GM18505 (cell line): Measurements from ENCODE around the gene PIGP.
"Not testable (repeated sequence)": the region's sequence is repeated elsewhere in the genome, so short reads cannot be mapped to it uniquely, and the experiment has no call there.

Experiments
- ATAC-seq: cut with Tn5 transposase; IDR thresholded peaks from one replicate; pipeline ENCODE4 v1.9.1; 2021; ENCODE audit not compliant: unreplicated experiment
- POLR2A ChIP-seq: IDR thresholded peaks from 4 replicates; pipeline ENCODE4 v1.6.1; 2011; ENCODE audit warnings: borderline replicate concordance; ENCODE audit not compliant: insufficient read depth, insufficient read length; ENCODE audit errors: extremely low read depth

Gene PIGP

GRCh38 chr21:37072988-37073416 is at the start of gene PIGP, which contains the start of gene TTC3:
Gene PIGP (minus strand): TSS chr21:37073071. CDS start chr21:37072515, 556 bp downstream.
Gene TTC3 (plus strand): TSS chr21:37073254. CDS start chr21:37087258, 14,004 bp downstream.
- peak; percentile 77 for TF ChIP-seq POLR2A
- peak; percentile 68 for ATAC-seq

DNA sequence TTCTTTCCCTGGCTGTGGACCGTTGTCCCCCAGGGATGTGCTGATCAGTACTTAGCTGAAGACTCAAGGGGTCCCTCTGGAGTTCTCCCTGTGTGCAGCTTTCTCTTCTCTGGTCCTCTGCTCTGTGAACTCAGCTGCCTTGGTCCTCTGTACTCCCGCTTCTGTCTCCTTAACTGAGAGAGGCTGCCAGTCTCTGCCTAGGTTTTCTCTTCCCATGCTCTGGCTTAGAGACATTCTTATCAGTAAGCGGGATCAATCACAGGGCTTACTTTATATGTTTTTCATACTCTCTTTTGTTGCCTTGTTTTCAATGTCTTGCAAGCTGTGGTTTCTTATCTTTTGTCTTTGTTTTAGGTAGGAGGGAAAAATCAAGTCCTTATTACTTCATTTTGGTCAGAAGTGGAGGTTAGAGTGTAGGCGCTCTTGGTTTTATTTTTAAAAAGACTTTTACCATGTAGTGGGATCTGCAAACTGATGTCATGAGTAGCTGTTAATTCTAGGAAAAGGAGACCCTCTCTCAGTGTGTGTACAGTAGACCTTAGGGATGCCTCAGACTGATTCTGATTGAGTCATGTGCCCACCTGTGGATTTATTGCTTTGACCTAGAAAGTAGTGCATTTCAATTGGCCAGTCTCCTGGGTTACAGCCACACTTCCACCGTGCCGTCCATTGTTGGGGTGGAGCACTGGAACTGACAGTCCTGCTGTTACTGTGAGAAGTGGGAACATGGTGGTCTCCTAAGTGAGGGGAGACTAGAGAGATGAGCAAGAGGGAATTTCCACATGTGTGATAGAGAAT is 46.7 kb upstream of the PIGP start:
- ATAC-seq: no peak
- TF ChIP-seq POLR2A: no peak

DNA sequence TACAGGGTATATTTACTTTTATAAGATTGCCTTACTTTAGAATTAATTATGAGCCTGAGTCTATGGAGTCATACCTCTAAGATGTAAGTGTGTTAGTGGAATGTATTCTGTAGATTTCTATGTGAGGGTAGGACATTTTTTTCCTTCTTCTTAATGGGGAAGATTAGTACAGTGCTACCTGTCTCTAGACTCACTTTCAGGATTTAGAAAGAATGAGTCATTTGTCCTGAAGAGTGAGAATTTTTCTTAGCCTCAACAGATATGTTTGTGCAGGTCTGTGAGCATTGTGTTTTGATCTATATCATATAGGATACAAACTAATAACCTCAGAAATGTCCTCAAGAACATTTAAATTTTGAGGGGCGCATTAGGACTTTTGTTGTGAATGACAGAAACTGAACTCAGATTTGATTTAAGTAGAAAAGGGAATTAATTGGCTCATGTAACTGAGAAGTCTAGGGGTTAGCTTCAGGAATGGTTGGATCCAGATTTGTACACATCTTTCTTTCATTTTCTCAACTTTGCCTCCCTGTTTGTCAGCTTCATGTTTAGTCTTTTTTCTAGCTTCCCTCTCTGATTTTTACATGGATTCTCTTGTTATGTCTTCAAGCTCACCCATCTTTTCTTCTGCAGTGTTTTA is 45.4 kb upstream of the PIGP start:
- no peak for ATAC-seq
- TF ChIP-seq POLR2A: no peak

DNA sequence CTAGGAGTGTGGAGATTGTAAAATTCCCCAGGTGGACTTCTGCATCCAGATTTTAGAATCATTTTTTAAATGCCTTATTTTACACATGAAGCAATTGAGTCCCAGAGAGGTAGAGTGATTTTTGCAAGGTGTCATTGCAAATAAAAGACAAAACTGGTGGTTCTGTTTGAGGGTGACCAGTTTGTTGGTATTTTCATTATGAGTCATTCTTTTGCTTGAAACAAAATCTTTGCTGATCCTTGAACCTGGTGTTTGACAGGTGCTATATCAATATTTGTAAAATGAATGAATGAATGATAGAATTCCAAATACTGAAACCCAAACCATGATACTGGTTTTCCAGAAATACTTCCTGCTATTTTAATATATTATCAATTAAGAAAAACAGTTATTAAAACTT is 44.3 kb upstream of the PIGP start:
- TF ChIP-seq POLR2A: no peak
- no peak for ATAC-seq

DNA sequence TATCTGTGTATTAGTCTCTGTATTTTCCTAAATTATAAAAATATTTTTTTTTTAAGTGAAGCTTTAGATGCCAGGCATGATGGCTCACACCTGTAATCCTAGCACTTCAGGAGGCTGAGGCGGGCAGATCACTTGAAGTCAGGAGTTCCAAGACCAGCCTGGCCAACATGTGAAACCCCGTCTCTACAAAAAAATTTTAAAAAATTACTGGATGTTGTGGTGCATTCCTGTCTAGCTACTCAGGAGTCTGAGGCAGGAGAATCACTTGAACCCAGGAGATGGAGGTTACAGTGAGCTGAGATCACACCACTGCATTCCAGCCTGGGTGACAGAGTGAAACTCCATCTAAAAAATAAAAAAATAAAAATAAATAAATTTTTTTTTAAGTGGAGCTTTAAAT is 43.6 kb upstream of the PIGP start:
- not testable (repeated sequence) for ATAC-seq

GRCh38 chr21:37114301-37114700 is 41.4 kb upstream of the PIGP start:
- ATAC-seq: not testable (repeated sequence)

DNA sequence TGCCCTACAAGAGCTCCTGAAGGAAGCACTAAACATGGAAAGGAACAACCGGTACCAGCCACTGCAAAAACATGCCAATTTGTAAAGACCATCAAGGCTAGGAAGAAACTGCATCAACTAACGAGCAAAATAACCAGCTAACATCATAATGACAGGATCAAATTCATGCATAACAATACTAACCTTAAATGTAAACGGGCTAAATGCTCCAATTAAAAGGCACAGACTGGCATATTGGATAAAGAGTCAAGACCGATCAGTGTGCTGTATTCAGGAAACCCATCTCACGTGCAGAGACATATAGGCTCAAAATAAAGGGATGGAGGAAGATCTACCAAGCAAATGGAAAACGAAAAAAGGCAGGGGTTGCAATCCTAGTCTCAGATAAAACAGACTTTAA is 38.2 kb upstream of the PIGP start:
- not testable (repeated sequence) for ATAC-seq

GRCh38 chr21:37106998-37107397 is 34.1 kb upstream of the PIGP start:
- ATAC-seq: no peak
- TF ChIP-seq POLR2A: no peak

DNA sequence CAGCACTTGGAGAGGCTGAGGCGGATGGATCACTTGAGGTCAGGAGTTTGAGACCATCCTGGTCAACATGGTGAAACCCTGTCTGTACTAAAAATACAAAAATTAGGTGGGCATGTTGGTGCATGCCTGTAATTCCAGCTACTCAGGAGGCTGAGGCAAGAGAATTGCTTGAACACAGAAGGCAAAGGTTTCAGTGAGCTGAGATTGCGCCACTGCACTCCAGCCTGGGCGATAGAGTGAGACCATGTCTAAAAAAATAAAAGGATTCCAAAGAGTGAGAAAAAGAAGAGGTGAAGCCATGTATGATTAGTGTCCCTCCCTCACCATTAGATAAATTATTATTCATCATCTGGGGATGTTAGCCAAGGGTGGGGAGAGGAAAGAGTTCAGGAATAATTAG is 29.9 kb upstream of the PIGP start:
- not testable (repeated sequence) for ATAC-seq

DNA sequence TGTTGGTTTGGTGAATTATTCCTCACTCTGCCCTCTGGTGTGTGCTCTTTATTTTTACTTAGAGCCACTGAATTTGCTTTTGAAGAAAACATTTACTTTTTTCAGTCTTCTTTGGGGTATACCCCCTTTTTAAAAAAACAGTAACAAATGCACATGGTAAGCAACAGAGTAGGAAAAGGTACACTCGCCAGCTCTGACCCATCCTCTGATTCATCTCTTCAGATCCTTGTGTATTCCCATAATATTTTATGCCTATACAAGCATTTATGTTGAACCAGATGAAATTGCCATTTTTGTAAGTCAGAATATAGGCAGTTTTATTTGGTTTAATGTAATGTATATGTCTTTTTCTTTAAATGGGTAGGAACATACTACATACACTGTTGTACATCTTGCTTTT is 28.5 kb upstream of the PIGP start:
- TF ChIP-seq POLR2A: no peak
- no peak for ATAC-seq

- no peak for TF ChIP-seq POLR2A
- no peak for ATAC-seq
These were observed 27.4 kb upstream of the PIGP start for GRCh38 chr21:37100316-37100715.

- ATAC-seq: no peak
- no peak for TF ChIP-seq POLR2A
These were observed 25.9 kb upstream of the PIGP start for GRCh38 chr21:37098751-37099150.

DNA sequence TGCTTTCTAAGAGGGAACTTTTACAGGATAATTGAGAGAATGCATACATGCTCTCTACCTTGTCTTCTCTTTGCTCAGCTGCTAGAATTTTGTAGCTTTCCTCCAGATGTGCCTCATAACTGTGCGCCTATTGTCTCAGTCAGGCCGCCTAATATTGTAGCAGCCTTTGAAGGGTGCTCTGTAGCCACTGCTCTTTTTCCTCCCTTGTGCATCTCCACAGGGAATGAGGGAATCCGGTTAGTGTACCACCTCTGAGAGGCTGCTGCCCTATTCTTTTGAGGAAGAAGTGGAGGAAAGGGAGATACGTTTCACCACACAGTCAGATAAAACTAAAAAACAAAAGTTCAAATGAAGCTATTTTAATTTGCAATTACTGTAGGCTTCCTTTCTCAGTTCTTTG is 22.9 kb upstream of the PIGP start:
- TF ChIP-seq POLR2A: no peak
- ATAC-seq: no peak

GRCh38 chr21:37093977-37094376 is 21.1 kb upstream of the PIGP start:
- no peak for ATAC-seq
- TF ChIP-seq POLR2A: no peak

DNA sequence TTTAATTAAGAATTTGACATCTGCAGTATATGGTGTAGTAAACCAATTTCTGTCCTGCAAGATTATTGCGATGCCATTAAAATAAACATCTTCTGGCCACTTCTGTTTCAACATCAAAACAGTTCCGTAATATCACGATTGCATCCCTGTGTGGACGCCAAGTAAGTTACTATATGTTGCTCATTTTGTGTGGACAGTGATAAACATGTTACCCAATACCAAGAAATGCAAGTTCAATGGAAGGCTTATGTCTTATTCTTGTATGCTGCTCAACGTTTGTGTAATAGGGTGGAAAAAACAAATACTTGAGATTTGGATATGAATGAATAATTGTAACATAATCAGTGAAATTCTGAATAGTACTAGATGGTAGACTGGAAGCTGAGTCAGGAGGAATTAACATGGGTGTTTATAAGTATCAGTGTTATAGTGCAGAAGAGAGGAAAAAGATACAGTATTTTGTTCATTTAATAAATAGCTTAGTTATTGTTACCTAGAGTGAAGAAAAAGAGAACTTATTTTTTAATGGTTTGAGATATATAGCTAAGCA is 15.4 kb upstream of the PIGP start:
- no peak for ATAC-seq
- TF ChIP-seq POLR2A: no peak

DNA sequence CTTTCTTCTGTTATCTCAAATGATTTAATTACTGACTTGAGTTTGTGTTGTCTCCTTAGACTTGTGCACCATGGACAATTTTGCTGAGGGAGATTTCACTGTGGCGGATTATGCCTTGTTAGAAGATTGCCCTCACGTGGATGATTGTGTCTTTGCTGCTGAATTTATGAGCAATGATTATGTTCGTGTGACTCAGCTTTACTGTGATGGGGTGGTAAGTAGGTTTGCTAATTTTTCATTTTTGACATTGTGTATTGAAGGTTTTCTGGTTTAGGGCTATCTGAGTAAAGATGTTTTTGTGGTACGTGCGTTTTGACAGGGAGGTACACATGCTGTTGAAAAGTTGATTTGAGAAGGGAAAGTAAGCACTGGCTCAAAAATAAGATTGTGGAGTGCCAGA is 14.3 kb upstream of the PIGP start:
- no peak for ATAC-seq
- TF ChIP-seq POLR2A: no peak
